Measurements from ENCODE around the gene TC2N.

DNA sequence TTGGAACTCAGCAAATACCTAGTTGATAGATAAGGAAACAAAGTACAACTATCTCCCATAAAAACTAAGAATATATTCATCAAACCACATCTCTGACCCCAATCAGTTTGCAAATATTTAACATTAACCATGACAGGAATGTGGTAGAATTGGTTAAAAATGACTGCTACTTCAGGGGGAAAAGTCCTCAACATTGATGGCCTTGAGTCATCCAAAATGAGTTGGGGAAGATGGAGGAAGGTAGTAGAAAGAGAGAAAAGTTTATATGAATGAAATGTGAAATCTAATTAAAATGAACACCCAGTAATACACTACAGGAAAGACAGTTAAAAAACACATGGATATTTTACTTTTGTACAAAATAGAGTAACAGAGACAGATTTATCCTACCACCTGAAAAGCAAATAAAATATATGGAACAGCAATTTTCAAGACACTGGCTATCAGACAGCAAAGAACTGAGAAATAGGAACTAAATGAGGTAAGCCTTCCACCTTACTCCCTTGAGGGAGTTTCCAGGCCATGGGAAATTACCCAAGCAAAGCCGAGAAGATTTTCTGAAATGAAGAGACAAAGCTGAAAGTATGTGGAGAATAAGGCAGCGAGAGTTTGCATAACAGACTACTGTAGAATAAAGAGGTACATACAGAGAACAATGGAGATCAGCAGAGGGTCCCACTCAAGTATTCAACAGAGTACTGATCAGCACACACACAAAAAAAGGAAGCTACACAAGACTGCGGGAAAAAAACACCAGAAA is 49.6 kb downstream of the TC2N start:
- TF ChIP-seq CTCF (IDR thresholded peaks at IDR 0.05 in 4 of 5, conservative IDR thresholded peaks at IDR 0.05 in 1 of 5) (no peak), POLR2A (IDR thresholded peaks at IDR 0.05) (no peak)
